HEK293 (cell line): ENCODE measurements around the gene PGAM4.

Experiments used
- CTCF ChIA-PET: fragments of 350-600 bp; formaldehyde crosslinking; extraction: SDS; loops from one replicate; lab custom pipeline; 2021; ENCODE audit warnings: antibody characterized with exemption; lab: Yijun Ruan, JAX
- POLR2A ChIA-PET: fragments of 300-600 bp; formaldehyde crosslinking; extraction: SDS; loops from one replicate; lab custom pipeline; 2020; ENCODE audit warnings: antibody characterized with exemption, inconsistent platforms; lab: Yijun Ruan, JAX
- H3K27ac ChIP-seq: fragments of 200-500 bp; sonication (Bioruptor generic); 2 replicates; pipeline ENCODE4 v1.5.1; 2014; ENCODE audit warnings: low read depth, low read length, control low read depth, inconsistent platforms; ENCODE audit errors: extremely low read depth
- H3K36me3 ChIP-seq, 2 experiments: fragments of 200-500 bp in 1 of 2; sonication (Bioruptor generic) in 1 of 2; 1 replicate in 1 of 2; 2 replicates in 1 of 2; pipeline ENCODE4 v1.5.1; 2014 to 2017; ENCODE audit warnings: inconsistent platforms in 2 of 2, low read length in 2 of 2; ENCODE audit not compliant: control insufficient read depth in 2 of 2, insufficient read depth in 1 of 2
- H3K4me1 ChIP-seq: fragments of 200-500 bp; sonication (Bioruptor generic); 2 replicates; pipeline ENCODE4 v1.5.1; 2014; ENCODE audit warnings: mild to moderate bottlenecking, low read length, inconsistent platforms; ENCODE audit not compliant: control insufficient read depth, insufficient read depth
- H3K4me3 ChIP-seq: 2 replicates; pipeline ENCODE4 v1.5.1; 2011; ENCODE audit warnings: low read depth, mild to moderate bottlenecking, control low read depth, low read length, moderate library complexity
- H3K9me3 ChIP-seq: fragments of 200-500 bp; sonication (Bioruptor generic); 2 replicates; pipeline ENCODE4 v1.5.1; 2014; ENCODE audit warnings: low read depth, low read length, inconsistent platforms; ENCODE audit not compliant: control insufficient read depth, insufficient read depth
- BCL11B ChIP-seq: fragments of 450-650 bp; formaldehyde crosslinking; IDR thresholded peaks from 2 replicates; pipeline ENCODE4 v1.5.1; 2016; ENCODE audit warnings: low read depth, missing biosample characterization, missing genetic modification characterization
- GLIS1 ChIP-seq: fragments of 450-650 bp; formaldehyde crosslinking; IDR thresholded peaks from 2 replicates; pipeline ENCODE4 v1.5.1; 2016; ENCODE audit warnings: missing biosample characterization, missing genetic modification characterization
- GLIS2 ChIP-seq: fragments of 450-650 bp; formaldehyde crosslinking; IDR thresholded peaks from 2 replicates; pipeline ENCODE4 v1.5.1; 2016; ENCODE audit warnings: missing biosample characterization, missing genetic modification characterization
- HOXD13 ChIP-seq: sonication (generic); formaldehyde crosslinking; IDR thresholded peaks from 2 replicates; pipeline ENCODE4 v1.8.0; 2022; ENCODE audit warnings: missing genetic modification reagents, borderline replicate concordance
- KLF10 ChIP-seq: fragments of 450-650 bp; IDR thresholded peaks from 2 replicates; pipeline ENCODE4 v1.5.1; 2018; ENCODE audit warnings: missing biosample characterization, mild to moderate bottlenecking, missing genetic modification characterization
- TRIM28 ChIP-seq: IDR thresholded peaks from 2 replicates; pipeline ENCODE4 v1.6.1; 2011; ENCODE audit warnings: low read length, control low read depth, borderline replicate concordance
- ZBTB1 ChIP-seq: fragments of 450-650 bp; formaldehyde crosslinking; IDR thresholded peaks from 2 replicates; pipeline ENCODE4 v1.5.1; 2016; ENCODE audit warnings: missing biosample characterization, missing genetic modification characterization
- ZBTB44 ChIP-seq: fragments of 450-650 bp; IDR thresholded peaks from 2 replicates; pipeline ENCODE4 v1.5.1; 2018; ENCODE audit warnings: missing biosample characterization, mild to moderate bottlenecking, missing genetic modification characterization
- ZNF133 ChIP-seq: fragments of 450-650 bp; formaldehyde crosslinking; IDR thresholded peaks from 2 replicates; pipeline ENCODE4 v1.5.1; 2016; ENCODE audit warnings: missing biosample characterization, missing genetic modification characterization
- ZNF416 ChIP-seq: fragments of 450-650 bp; formaldehyde crosslinking; IDR thresholded peaks from 2 replicates; pipeline ENCODE4 v1.5.1; 2016; ENCODE audit warnings: missing biosample characterization, missing genetic modification characterization
- ZNF426 ChIP-seq: fragments of 450-650 bp; formaldehyde crosslinking; IDR thresholded peaks from 2 replicates; pipeline ENCODE4 v1.5.1; 2017; ENCODE audit warnings: missing biosample characterization, missing genetic modification characterization, mild to moderate bottlenecking, inconsistent platforms, moderate library complexity
- ZNF513 ChIP-seq: fragments of 450-650 bp; IDR thresholded peaks from 2 replicates; pipeline ENCODE4 v1.5.1; 2018; ENCODE audit warnings: missing biosample characterization, missing genetic modification characterization
- ZNF518A ChIP-seq: fragments of 450-650 bp; formaldehyde crosslinking; conservative IDR thresholded peaks from 2 replicates; pipeline ENCODE4 v1.5.1; 2016; ENCODE audit warnings: low read depth, missing biosample characterization, missing genetic modification characterization
- ZNF707 ChIP-seq: fragments of 450-650 bp; formaldehyde crosslinking; IDR thresholded peaks from 2 replicates; pipeline ENCODE4 v1.5.1; 2016; ENCODE audit warnings: missing biosample characterization, missing genetic modification characterization
- ZSCAN16 ChIP-seq: fragments of 450-650 bp; formaldehyde crosslinking; IDR thresholded peaks from 2 replicates; pipeline ENCODE4 v1.5.1; 2016; ENCODE audit warnings: missing biosample characterization, missing genetic modification characterization
- ZSCAN23 ChIP-seq: fragments of 450-650 bp; formaldehyde crosslinking; IDR thresholded peaks from 2 replicates; pipeline ENCODE4 v1.5.1; 2016; ENCODE audit warnings: missing biosample characterization, missing genetic modification characterization
- TF ChIP-seq, protein P1 (sequence below): fragments of 450-650 bp; formaldehyde crosslinking; conservative IDR thresholded peaks from 2 replicates; pipeline ENCODE4 v1.5.1; 2016; ENCODE audit warnings: low read depth, missing biosample characterization, missing genetic modification characterization
- TF ChIP-seq, protein P2 (sequence below): fragments of 450-650 bp; formaldehyde crosslinking; optimal IDR thresholded peaks from 2 replicates; pipeline ENCODE3; 2016; ENCODE audit warnings: missing biosample characterization, mild to moderate bottlenecking, missing genetic modification characterization

The PGAM4 gene

DNA sequence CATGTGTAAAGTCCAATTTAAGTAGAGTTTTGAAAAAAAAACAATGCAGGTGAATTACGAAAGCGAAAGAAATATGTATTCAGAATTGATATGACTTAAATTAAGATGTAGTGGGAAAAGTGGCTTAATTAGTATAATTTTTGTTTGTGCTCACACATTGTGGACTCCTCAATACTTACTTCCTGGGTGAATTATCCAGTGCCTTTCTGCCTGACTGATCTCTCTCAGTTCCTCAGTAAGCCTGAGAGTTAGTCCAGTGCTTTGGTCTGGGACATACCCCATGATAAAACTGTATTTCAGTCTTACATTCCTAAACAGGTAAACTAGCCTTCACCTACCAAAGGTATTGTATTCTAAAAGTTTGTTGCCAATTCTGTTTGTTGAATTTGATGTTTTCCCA lies 8.4 kb downstream of the PGAM4 start (continued):
- TF ChIP-seq ZNF518A (tag by site-specific recombination) (no peak), KLF10 (tag by site-specific recombination) (no peak), ZBTB1 (no peak)

- H3K36me3 ChIP-seq: no peaks in the 10 kb centered on the region
- no peak overlapping the region for H3K4me3 ChIP-seq
- ChIA-PET CTCF (no interaction called here), POLR2A (no interaction called here)
- no peak overlapping the region for H3K27ac ChIP-seq
- H3K4me1 ChIP-seq: no peaks in the 10 kb centered on the region
- H3K9me3 ChIP-seq: peaks cover 5% of the 10 kb centered on the region
- TF ChIP-seq ZNF513 (no peak), HOXD13 (CRISPR knock-in tag) (no peak), GLIS2 (tag by site-specific recombination) (no peak), ZSCAN16 (tag by site-specific recombination) (no peak), ZBTB44 (no peak), ZNF416 (no peak), GLIS1 (no peak), ZNF518A (tag by site-specific recombination) (no peak), ZNF133 (tag by site-specific recombination) (no peak), ZNF707 (tag by site-specific recombination) (no peak), ZSCAN23 (tag by site-specific recombination) (no peak), BCL11B (tag by site-specific recombination) (no peak), TRIM28 (no peak), ZNF426 (no peak), KLF10 (tag by site-specific recombination) (no peak)
- TF ChIP-seq, protein P1, sequence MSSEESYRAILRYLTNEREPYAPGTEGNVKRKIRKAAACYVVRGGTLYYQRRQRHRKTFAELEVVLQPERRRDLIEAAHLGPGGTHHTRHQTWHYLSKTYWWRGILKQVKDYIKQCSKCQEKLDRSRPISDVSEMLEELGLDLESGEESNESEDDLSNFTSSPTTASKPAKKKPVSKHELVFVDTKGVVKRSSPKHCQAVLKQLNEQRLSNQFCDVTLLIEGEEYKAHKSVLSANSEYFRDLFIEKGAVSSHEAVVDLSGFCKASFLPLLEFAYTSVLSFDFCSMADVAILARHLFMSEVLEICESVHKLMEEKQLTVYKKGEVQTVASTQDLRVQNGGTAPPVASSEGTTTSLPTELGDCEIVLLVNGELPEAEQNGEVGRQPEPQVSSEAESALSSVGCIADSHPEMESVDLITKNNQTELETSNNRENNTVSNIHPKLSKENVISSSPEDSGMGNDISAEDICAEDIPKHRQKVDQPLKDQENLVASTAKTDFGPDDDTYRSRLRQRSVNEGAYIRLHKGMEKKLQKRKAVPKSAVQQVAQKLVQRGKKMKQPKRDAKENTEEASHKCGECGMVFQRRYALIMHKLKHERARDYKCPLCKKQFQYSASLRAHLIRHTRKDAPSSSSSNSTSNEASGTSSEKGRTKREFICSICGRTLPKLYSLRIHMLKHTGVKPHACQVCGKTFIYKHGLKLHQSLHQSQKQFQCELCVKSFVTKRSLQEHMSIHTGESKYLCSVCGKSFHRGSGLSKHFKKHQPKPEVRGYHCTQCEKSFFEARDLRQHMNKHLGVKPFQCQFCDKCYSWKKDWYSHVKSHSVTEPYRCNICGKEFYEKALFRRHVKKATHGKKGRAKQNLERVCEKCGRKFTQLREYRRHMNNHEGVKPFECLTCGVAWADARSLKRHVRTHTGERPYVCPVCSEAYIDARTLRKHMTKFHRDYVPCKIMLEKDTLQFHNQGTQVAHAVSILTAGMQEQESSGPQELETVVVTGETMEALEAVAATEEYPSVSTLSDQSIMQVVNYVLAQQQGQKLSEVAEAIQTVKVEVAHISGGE (tag by site-specific recombination): no peak
- TF ChIP-seq, protein P2, sequence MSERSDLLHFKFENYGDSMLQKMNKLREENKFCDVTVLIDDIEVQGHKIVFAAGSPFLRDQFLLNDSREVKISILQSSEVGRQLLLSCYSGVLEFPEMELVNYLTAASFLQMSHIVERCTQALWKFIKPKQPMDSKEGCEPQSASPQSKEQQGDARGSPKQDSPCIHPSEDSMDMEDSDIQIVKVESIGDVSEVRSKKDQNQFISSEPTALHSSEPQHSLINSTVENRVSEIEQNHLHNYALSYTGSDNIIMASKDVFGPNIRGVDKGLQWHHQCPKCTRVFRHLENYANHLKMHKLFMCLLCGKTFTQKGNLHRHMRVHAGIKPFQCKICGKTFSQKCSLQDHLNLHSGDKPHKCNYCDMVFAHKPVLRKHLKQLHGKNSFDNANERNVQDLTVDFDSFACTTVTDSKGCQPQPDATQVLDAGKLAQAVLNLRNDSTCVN: no peak
Observed at GRCh38 chrX:77960567-77960966, 8.9 kb downstream of the PGAM4 start.
